CD4-positive, alpha-beta T cell treated with Interleukin-4 for 4 hours (primary cell): Measurements from ENCODE around the gene TAPBP.

Experiments
- DNase-seq: peaks from one replicate; pipeline ENCODE4 v3.0.0-alpha.2; 2020

Gene TAPBP

GRCh38 chr6:33318426-33319073, 4.7 kb upstream of the TAPBP start:
- no peak for DNase-seq

DNA sequence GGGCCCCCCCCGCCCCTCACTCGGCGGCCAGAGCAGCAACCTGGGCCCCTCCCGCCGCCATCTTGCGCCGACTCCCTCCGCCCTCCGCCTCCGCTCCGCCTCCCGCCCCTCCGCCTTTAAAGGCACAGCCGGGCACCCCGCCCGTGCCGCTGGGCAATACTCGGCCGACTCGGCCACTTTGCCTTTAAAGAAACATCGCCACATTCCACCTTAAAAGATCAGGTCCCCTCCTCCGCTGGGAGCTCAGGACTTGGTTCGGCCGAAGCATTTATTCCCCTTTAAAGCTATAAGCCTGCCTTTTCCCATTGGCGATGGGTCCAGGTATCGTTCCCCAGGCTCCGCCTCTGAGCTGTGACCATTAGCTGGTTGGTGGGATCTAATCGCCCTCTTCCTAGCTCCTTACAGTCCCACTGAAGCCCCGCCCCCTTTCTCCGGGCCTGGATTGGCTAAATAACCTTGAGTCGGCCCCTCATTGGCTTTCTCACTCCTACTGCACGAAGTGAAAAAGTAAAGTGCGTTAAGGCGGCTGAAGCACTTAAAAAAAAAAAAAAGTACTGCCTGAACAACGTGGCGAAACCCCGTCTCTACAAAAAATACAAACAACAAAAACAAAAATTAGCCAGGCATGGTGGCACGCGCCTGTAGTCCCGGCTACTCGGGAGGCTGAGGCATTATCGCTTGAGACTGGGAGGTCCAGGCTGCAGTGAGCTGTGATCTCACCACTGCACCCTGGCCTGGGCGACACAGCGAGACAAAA, 4.0 kb upstream of the TAPBP start, which contains the start of gene ZBTB22:
Gene ZBTB22 (minus strand): TSS at position 76 of the 757 bp plus-strand sequence. CDS start 828 bp downstream, outside the sequence.
- DNase-seq: peak; percentile 98

- no peak for DNase-seq
Measured at GRCh38 chr6:33317419-33317668, 3.5 kb upstream of the TAPBP start.

DNA sequence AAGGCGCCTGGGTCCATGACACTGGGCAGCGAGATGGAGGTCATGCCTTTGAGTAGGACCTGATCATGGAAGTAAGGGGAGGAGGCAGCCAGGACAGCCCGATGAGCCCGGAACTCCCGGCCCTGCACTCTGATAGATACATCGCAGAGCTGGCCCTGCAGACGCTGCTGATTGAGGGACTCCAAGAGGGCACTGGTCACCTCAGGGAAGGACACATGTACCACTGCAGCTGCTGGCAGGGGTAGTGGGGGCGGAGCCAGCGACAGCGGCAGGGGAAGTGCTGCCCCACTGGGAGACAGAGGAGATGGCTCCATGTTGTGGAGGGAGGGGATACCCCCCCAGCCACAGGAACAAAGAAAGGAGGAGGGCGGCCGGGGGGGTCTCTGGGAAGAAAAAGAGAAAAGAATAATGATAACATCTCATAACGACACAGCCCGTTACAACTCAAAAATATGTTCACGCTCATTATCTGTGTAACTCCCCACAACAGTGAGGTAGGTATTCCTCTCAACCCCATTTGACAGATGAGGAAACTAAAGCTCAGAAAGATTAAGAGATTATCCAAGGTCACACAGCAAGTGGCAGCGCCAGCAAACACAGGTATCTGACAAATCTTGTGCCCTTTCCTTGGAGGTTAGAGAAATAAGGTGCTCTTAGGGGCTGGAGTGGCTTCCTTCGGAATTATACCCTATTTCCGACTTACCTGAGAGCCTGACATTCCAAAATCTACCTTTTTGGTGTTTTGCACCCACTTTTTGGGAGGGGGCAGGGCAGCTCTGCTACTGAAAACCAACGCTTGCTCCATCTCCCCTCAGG, 2.9 kb upstream of the TAPBP start:
- DNase-seq: no peak

DNA sequence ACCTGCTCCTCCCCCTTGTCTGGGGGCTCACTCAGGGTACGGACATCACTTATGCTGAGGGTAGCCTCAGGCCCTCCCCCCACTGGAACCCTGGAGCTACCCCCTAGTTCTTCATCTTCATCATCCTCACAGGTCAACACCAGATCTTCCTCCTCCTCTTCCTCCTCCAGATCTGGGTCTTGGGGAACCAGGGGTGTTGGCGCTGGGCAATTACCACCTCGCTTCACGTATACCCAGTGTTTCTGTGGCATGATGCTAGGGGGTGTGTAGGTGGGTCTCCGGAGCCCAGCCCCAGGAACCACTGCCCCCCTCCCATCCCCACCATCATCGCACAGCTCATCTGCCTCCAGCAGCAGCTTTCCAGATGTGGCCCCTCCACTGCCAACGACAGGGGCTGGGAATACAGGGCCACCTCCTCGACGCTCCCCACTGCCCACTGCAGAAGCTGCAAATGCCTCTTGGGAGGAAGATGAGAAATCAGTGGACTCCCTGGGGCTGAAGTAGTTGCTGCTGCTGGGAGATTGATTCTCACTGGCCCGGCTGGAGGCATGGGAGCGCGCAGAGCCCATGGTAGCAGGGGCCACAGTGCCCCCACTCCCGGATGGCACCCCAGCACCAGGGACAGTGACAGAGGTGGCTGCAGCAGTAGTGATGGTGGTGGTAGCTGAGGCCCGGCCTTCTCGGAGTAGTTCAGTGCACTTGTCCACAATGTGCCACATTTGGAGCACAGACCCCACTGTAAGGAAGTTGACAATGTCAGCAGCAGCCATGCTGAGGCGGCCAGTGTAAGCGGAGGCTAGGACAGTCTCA, 2.1 kb upstream of the TAPBP start:
- DNase-seq: no peak

DNA sequence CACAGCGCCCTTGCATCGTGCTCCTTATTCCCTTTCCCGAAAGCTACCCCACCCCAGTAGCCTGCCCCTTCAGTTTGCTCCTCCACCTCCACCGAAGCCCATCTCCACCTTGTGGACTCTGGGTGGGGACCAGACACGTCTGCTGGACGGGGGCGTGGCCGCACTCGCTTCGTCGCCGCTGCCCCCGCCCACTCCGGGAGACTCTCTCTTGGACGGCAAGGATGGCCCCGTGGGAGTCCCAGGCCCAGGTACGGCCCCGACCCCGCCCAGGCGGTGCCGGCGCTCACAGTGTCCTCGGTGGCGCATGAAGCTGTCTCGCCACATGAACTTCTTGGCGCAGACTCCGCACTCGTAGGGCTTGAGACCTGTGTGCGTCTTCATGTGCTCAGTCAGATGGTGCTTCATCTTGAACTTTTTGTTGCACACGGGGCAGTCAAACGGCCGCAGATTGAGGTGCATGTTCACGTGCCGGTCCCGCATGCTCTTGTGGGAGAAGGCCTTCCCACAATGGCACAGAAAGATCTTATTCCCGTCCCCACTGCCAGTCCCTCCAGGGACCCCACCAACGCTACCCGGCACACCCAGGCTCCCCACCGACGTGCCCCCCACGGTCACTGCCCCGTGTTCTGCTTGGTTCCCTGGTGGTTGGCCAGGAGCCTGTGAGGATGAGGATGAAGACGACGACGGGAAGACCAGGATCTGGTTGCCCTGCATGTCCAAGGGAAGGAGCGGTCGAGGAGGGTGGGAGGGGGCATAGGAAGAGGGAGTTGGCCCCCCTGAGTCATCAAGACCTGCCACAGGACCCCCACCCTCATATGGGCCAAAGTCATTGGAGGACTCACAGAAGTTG, 1.3 kb upstream of the TAPBP start:
- DNase-seq: peak; percentile 18

DNA sequence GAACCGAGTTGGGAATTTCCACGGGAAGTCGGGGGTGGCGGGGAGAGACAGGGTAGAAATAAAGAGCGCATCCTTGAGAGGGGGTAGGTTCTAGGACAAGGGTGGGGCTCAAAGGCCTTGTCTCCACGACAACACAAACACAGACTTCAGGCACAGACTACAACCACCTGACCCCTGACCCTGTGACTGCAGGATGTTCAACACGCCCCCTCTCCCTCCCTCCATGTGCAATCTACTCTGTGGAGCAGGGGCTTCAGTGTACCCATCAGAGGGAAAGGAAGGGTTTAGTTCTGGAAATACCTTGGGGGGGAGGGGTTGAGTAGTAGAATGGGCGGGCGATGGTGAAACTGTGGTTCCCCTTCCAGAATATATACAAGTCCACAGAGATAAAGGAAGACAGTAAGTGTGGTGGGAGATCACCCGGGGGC, 651 bp upstream of the TAPBP start:
- DNase-seq: peak; percentile 94

- peak; percentile 24 for DNase-seq
Measured at GRCh38 chr6:33313105-33313708, 671 bp downstream of the TAPBP start.

DNA sequence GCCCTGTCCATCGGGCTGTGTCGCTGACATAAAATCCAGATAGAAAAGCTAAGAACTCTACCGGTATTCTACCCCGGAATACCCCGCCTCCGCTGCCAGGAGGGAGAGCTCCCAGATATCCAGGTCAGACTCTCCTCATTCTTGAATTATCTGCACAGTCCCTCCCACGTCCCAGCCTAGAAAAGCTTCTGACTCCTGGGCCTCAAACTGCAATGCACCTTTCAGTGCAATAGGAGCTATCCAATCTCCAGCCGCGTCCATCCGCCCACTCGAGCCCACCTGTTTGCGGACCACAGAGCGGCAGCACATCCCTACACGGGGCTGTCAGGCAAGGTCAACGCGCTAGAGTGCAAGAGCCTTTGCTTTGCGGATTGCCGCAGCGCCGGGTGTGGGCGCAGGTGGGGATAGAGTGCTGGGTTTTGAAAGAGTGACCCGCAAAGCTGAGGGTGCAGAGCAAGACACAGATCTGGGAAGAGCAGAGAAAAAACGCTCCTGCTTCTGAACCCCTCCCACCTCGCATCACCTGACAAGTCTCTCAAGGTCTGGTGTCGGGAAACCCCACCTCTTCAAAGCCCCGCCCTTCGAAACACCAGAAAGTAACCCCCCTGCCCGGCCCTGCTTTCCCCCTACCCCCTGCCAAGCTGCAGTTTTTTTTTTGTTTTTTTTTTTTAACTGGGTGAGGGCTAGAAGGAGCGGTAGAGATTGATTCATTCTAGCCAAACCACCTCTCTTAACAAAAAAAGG, 1.3 kb downstream of the TAPBP start:
- DNase-seq: peak; percentile 95

- no peak for DNase-seq
Measured at GRCh38 chr6:33306356-33306755, 7.5 kb downstream of the TAPBP start.

- no peak for DNase-seq
Measured at GRCh38 chr6:33305052-33305451, 8.8 kb downstream of the TAPBP start.

GRCh38 chr6:33304216-33304615, 9.7 kb downstream of the TAPBP start:
- no peak for DNase-seq

DNA sequence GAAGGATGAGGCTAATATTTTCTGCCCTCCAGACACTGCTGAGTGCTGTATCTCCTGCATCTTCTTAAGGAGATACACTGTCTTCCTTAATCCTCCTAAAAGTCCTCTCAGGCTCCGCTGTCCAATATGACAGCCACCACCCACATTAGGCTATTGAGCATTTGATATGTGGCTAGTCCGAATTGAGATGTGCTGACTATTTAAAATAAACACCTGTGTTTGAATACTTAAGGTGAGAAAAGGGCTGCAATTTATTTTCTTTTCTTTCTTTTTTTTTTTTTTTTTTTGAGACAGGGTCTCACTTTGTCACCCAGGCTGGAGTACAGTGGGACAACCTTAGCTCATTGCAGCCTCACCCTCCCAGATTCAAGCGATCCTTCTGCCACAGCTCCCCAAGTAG, 12.0 kb downstream of the TAPBP start:
- no peak for DNase-seq

DNA sequence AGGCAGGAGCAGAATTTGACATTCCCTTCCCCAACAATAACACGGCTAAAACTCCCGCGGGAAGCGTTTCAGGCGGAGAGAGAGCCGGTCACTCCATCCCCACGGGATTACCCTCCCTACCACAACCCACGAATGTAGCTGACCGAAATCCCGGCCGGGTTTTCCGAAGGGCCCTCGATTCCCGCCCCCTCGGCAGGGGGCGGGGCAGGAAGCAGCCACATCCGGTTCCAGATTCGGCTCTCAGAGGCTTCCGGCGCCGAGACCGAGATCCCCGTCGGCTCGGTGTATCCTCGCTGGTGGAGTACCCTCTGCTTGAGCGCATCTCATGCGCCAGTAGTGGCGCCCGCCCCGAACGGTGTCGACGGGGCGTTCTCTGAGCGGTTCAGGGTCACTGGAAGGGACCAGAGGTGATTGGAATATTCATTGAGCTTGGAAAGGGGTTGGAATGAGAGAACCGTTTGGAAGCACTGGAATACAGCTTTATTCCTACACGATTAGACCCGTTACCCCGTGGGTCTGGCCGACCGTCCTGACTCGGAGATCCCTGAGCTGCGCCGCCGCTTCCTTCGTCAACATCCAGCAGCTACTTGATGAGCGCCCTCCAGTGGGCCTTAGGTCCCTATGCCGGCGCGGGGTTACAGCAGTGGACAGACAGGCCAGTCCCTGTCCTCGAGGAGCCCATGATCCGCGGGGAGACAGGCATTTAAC, 14.5 kb downstream of the TAPBP start:
- DNase-seq: peak; percentile 94

DNA sequence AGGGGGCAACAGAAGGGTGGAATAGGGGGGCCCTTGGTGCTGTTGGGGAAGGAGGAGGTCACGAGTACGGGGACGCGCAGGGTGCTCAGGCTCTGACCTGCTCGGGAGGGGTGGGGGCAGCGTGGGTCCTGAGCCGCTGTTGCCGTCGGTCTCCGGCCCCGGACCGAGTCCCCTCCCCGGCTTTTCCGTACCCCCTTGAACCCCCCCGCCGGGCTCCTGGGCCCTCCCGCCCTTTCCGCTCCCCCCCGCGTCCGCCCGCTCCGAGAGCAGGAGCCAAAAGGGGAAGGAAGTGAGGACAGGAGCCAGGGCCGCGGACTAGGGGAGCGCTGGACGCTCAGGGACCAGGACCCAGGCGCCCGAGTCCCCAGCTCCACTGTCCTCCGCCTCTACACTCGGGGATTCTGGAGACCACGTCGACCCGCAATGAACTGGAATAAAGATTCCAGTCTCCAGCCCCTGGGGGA, 15.1 kb downstream of the TAPBP start, which contains the start of gene RGL2:
Gene RGL2 (minus strand): TSS at position 170 of the 464 bp plus-strand sequence. CDS start 332 bp downstream, outside the sequence.
- peak; percentile 65 for DNase-seq

DNA sequence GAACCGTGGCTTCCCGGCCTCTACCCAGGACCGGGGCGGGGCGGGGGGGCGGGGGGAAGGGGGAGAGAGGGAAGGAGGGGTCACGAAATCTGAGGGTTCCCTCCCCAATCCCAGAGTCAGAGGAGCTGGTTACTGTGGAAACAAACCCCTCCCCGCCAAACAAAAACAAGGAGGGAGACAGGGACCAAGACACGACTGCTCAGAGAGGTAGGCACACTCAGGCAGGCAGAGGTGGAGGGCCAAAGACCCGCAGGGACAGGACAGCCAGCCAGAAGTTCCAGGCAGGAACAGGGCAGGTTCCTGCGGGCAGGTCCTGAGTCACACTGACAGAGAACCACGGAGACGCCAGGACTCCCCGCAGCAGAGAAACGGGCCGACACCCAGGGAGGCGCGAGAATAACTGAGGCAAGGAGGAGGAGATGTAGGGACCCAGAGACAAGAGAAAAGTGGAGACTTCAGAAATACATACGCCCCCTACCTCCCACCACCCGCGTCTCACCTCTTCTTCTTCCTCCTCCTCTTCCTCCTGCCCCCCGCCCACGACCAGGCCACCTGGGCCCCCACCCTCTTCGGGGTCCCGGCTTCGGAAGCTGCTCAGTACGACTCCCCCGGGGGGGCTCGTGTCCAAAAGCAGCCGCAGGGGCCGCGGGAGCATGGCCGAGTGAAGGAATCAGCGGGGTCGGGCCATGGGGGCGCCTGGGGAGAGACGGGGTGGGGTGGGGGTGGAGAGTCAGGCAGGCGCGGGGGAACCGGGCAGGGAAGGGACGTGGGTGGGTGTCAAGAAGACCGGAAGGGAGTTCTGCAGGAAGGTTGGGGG, 15.7 kb downstream of the TAPBP start:
- peak; percentile 90 for DNase-seq

DNA sequence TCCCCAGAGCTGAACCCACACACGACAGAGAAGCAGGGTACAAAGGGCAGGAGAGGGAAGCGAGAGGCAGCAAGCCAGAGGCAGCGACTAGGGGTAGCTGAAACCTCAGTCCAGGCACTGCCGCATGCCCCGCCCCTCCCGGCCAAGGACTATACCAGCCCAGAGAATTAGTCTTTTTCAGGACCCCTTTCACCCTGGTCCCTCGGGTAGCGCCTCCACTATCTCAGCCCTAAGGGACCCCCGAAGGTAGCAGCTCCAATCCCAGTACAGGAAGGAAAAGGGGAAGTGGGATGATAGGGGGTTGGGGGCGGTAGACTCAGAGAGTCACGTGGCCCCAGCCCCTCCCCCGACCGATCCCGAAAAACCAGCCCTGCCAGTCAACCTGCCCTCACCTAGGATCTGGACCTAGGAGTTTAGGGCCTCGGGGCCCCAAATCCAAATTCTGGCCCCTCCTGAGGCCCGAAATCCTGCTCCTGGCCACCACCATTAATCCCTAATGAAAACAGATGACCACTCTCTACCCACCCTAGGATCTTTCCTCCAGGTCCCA, 16.4 kb downstream of the TAPBP start:
- no peak for DNase-seq

GRCh38 chr6:33296797-33297405, 17.0 kb downstream of the TAPBP start:
- DNase-seq: no peak
